ENCODE measurements around the gene COA4. TPM values are rescaled to one million over a fixed set of nuclear protein-coding genes. Genes with fewer than 3 reads are reported as not detected.
"Not testable (repeated sequence)": the region's sequence is repeated elsewhere in the genome, so short reads cannot be mapped to it uniquely, and the experiment has no call there.

The COA4 gene
- total RNA-seq, 1 donor from 2014 or later, result 48.1 TPM

GRCh38 chr11:73889019-73889418 is 12.4 kb upstream of the COA4 start:
- no peak for TF ChIP-seq CTCF (IDR thresholded peaks at IDR 0.05)
- intact Hi-C loops (cut with DNase I), result no loop called here

DNA sequence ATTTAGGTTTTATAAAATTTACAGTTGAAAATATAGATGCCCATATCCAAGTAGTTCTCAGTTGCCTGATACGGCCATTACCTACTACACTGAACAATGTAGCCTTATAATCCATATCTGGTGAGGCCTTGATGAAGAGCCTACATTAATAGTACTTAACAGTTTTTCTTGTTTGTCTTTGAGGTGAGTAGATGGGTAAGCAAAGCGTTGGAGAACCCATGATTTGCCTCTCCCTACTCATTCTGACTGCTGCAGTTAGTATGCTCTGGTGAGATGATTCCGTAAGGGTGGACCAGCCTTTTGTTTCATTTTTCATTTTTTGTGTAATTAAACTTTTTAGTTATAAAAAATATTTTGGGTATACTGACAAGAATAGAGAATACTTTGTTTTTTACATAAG is 11.6 kb upstream of the COA4 start:
- ATAC-seq (peak; percentile 43), DNase-seq (no peak)
- Histone ChIP-seq H3K4me3 (no peak overlapping the region), H3K4me1 (no peaks in the 10 kb centered on the region), H3K9me3 (no peaks in the 10 kb centered on the region), H3K27me3 (no peaks in the 10 kb centered on the region), H3K27ac (no peak overlapping the region), H3K36me3 (peaks cover 47% of the 10 kb centered on the region)
- intact Hi-C loops (cut with DNase I), result no loop called here
- no peak for TF ChIP-seq CTCF (IDR thresholded peaks at IDR 0.05)

More at GRCh38 chr11:73889019-73889418, 12.4 kb upstream of the COA4 start:
- peaks cover 40% of the 10 kb centered on the region for H3K36me3 ChIP-seq
- H3K27ac ChIP-seq, result no peak overlapping the region
- H3K4me3 ChIP-seq, result no peak overlapping the region
- no peaks in the 10 kb centered on the region for H3K9me3 ChIP-seq
- DNase-seq, result no peak
- ATAC-seq, result no peak
- H3K27me3 ChIP-seq, result no peaks in the 10 kb centered on the region
- H3K4me1 ChIP-seq, result no peaks in the 10 kb centered on the region

DNA sequence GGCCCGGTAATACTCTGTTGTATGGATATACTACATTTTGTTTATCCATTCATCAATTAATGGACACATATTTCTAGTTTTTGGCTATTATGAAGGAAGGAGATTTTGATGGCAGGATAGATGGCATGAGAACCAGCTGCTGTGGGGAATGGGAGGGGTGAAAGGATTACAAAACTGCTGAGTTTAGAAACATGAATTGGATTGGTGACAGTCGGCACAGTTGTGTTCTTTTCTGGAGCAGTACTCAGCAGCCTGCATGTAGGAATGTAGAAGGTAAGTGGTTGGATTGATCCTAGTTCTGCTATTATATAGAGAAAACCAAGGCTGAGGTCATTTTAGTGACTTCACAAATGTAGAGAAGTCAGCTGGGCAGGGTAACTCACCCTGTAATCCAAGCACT is 7.2 kb upstream of the COA4 start:
- peaks cover 17% of the 10 kb centered on the region for H3K36me3 ChIP-seq
- H3K27me3 ChIP-seq, result no peaks in the 10 kb centered on the region
- no peak overlapping the region for H3K27ac ChIP-seq
- no peaks in the 10 kb centered on the region for H3K4me1 ChIP-seq
- DNase-seq, result no peak
- H3K9me3 ChIP-seq, result no peaks in the 10 kb centered on the region
- intact Hi-C loops (cut with DNase I), result no loop called here
- H3K4me3 ChIP-seq, result no peak overlapping the region
- TF ChIP-seq CTCF (IDR thresholded peaks at IDR 0.05), result no peak
- ATAC-seq, result no peak

DNA sequence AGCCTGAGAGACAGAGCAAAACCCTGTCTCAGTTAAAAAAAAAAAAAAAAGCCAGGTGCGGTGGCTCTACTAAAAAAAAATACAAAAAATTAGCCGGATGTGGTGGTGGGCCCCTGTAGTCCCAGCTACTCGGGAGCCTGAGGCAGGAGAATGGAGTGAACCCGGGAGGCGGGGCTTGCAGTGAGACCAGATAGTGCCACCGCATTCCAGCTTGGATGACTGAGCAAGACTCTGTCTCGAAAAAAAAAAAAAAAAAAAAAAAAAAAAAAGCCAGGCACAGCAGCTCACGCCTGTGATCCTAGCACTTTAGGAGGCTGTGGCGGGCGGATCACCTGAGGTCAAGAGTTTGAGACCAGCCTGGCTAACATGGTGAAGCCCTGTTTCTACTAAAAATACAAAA is 3.8 kb upstream of the COA4 start:
- intact Hi-C loops (cut with DNase I); ATAC-seq: not testable (repeated sequence)

DNA sequence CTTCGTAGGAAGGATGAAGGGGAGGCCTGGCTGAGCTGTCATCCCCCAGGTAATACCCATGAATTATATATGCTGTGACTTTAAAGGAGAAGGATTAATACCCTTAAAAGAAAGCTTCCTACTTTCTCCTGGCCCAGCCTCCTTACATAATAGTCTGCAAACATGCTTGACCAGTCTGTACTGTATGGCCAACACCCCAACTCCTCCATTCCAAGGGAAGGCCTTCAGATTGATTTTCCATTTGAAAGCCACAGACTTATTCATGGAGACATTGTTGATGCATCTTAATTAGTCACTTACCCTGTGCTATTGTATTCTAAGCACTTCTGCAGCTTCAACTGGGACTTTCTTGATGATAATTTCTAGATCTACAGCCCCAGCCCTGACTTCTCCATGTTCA is 2.1 kb upstream of the COA4 start:
- no peak for DNase-seq
- Histone ChIP-seq H3K27me3 (no peaks in the 10 kb centered on the region), H3K4me1 (peaks cover 24% of the 10 kb centered on the region), H3K4me3 (no peak overlapping the region), H3K36me3 (peaks cover 6% of the 10 kb centered on the region), H3K27ac (no peak overlapping the region), H3K9me3 (no peaks in the 10 kb centered on the region)
- intact Hi-C loops (cut with DNase I), result no loop called here
- TF ChIP-seq CTCF (IDR thresholded peaks at IDR 0.05), result no peak
- ATAC-seq, result no peak

More for the DNA sequence above, 3.8 kb upstream of the COA4 start:
- peaks cover 15% of the 10 kb centered on the region for H3K4me1 ChIP-seq
- not testable (repeated sequence) for H3K4me3 ChIP-seq, DNase-seq, H3K27ac ChIP-seq, H3K27me3 ChIP-seq, H3K36me3 ChIP-seq, H3K9me3 ChIP-seq

GRCh38 chr11:73875840-73876239 is 806 bp downstream of the COA4 start:
- no peak for DNase-seq

More at GRCh38 chr11:73875840-73876239, 806 bp downstream of the COA4 start:
- Histone ChIP-seq H3K36me3 (peaks cover 24% of the 10 kb centered on the region), H3K27me3 (no peaks in the 10 kb centered on the region), H3K4me1 (peaks cover 24% of the 10 kb centered on the region), H3K27ac (peak overlapping the region; percentile 82), H3K9me3 (no peaks in the 10 kb centered on the region), H3K4me3 (peak overlapping the region; percentile 73)
- ATAC-seq, result no peak
- intact Hi-C loops (cut with DNase I), result no loop called here
- TF ChIP-seq CTCF (IDR thresholded peaks at IDR 0.05), result no peak
